ENCODE data around the gene MEN1. TPM values are rescaled to one million over a fixed set of nuclear protein-coding genes. Genes with fewer than 3 reads are reported as not detected.

MEN1 gene
- total RNA-seq, 1 experiment from 2014 or later = 46.1 TPM

DNA sequence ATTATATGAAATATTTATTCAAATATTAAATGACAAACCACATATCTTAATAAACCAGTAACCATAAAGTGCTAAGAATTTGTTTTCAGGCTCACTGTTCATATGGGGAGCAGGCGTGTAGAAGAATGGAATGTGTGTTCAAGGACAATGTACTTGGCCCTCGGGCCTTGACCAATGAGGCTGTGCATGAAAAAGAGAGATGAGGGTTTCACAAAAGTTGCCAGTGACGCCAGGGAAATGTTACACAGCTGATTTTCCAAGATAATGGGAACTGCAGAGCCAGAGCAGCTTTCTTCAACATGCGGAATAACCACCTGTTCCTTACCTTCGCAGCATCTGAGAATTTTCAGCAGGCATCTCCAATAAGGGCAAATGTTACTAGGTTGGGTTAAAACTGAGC lies 36.2 kb downstream of the MEN1 start:
- Histone ChIP-seq H3F3A (ENCODE audit: low read length, unreplicated experiment) (peaks cover 21% of the 10 kb centered on the region), H3K9me2 (replicated peaks; ENCODE audit: low read length) (no peaks in the 10 kb centered on the region), H3K27ac (ENCODE audit: low read length) (no peak overlapping the region), H3K27me3 (ENCODE audit: low read length) (no peaks in the 10 kb centered on the region), H3K36me3 (ENCODE audit: low read depth, low read length) (peaks cover 83% of the 10 kb centered on the region), H3K79me2 (ENCODE audit: low read length) (peaks cover 83% of the 10 kb centered on the region), H4K20me1 (ENCODE audit: low read length) (peaks cover 83% of the 10 kb centered on the region), H3K9ac (ENCODE audit: low read length) (no peak overlapping the region), H3K4me1 (ENCODE audit: insufficient read depth, low read length) (peaks cover 18% of the 10 kb centered on the region), H2AFZ (ENCODE audit: low read length) (no peak overlapping the region), H3K4me2 (ENCODE audit: low read length) (no peak overlapping the region), H3K4me3 (ENCODE audit: low read length) (no peak overlapping the region), H3K9me3 (ENCODE audit: low read length) (no peaks in the 10 kb centered on the region)
- BruUV-seq (replicated peaks) = no TSS peak
- DNase-seq = no peak
- ChIA-PET CTCF (no interaction called here), POLR2A (ENCODE audit: unreplicated experiment) (no interaction called here)
- intact Hi-C loops (cut with micrococcal nuclease) = no loop called here
- no peak for ATAC-seq
- TF ChIP-seq, protein P1, sequence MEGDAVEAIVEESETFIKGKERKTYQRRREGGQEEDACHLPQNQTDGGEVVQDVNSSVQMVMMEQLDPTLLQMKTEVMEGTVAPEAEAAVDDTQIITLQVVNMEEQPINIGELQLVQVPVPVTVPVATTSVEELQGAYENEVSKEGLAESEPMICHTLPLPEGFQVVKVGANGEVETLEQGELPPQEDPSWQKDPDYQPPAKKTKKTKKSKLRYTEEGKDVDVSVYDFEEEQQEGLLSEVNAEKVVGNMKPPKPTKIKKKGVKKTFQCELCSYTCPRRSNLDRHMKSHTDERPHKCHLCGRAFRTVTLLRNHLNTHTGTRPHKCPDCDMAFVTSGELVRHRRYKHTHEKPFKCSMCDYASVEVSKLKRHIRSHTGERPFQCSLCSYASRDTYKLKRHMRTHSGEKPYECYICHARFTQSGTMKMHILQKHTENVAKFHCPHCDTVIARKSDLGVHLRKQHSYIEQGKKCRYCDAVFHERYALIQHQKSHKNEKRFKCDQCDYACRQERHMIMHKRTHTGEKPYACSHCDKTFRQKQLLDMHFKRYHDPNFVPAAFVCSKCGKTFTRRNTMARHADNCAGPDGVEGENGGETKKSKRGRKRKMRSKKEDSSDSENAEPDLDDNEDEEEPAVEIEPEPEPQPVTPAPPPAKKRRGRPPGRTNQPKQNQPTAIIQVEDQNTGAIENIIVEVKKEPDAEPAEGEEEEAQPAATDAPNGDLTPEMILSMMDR (conservative IDR thresholded peaks at IDR 0.05; ENCODE audit: low read depth, low read length) = no peak
- TF ChIP-seq EZH2 (IDR thresholded peaks at IDR 0.05; ENCODE audit: low read length, unreplicated experiment) = no peak

DNA sequence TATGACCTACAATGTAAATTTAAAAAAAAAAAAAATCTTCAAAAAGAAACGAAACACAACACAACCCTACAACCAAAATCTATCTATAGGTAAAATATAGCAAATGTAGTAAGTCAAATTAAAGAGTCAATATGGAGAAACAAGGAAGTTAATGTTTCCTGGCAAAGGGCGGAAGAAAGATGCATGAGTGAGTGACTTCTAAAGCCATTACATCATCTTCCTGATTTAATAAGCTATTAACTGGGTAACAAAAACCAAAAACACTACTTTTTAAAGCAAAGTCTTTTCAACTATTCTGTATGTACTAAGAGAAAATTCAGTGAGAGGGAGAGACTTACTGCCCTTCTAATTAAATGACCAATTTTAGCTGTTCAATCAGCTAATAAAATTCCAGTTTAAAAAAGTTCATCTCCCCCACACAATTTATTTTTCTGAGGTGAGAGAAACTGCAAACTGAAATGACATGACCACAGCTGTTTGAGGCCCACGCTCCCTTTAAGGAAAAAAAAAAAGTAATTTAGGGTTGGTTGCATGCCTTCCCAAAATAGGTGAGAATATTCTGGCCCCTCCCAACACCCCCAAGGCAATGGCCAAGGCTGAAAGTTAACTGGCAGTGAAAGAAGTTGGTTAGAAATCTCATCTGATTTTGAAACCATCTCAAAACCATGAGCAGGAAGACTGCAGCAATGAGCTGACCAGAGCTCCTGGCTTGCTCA lies 37.9 kb downstream of the MEN1 start:
- no peak for DNase-seq
- H3K9ac ChIP-seq (ENCODE audit: low read length) = no peak overlapping the region
- peaks cover 27% of the 10 kb centered on the region for H3F3A ChIP-seq (ENCODE audit: low read length, unreplicated experiment)
- H3K4me2 ChIP-seq (ENCODE audit: low read length) = no peak overlapping the region
- no peaks in the 10 kb centered on the region for H3K9me2 ChIP-seq (replicated peaks; ENCODE audit: low read length)
- H4K20me1 ChIP-seq (ENCODE audit: low read length) = peaks cover 99% of the 10 kb centered on the region
- peaks cover 99% of the 10 kb centered on the region for H3K36me3 ChIP-seq (ENCODE audit: low read depth, low read length)
- ChIA-PET POLR2A (ENCODE audit: unreplicated experiment) (no interaction called here), CTCF (interaction anchor here (0.7 kb wide), 1 partner anchor 736 kb away, joined by 4 read pairs; no protein-coding TSS in a partner anchor)
- no peaks in the 10 kb centered on the region for H3K9me3 ChIP-seq (ENCODE audit: low read length)
- peaks cover 97% of the 10 kb centered on the region for H3K79me2 ChIP-seq (ENCODE audit: low read length)
- H3K4me1 ChIP-seq (ENCODE audit: insufficient read depth, low read length) = peaks cover 18% of the 10 kb centered on the region
- no peak for ATAC-seq
- H3K4me3 ChIP-seq (ENCODE audit: low read length) = no peak overlapping the region
- no peak overlapping the region for H3K27ac ChIP-seq (ENCODE audit: low read length)
- BruUV-seq (replicated peaks) = no TSS peak
- no peak overlapping the region for H2AFZ ChIP-seq (ENCODE audit: low read length)
- intact Hi-C loops (cut with micrococcal nuclease) = no loop called here
- no peaks in the 10 kb centered on the region for H3K27me3 ChIP-seq (ENCODE audit: low read length)
- no peak for TF ChIP-seq EZH2 (IDR thresholded peaks at IDR 0.05; ENCODE audit: low read length, unreplicated experiment)
- TF ChIP-seq, protein P1 (conservative IDR thresholded peaks at IDR 0.05; ENCODE audit: low read depth, low read length) = no peak
- no peak for TF ChIP-seq EZH2phosphoT487 (IDR thresholded peaks at IDR 0.05; ENCODE audit: borderline replicate concordance, low read length)

DNA sequence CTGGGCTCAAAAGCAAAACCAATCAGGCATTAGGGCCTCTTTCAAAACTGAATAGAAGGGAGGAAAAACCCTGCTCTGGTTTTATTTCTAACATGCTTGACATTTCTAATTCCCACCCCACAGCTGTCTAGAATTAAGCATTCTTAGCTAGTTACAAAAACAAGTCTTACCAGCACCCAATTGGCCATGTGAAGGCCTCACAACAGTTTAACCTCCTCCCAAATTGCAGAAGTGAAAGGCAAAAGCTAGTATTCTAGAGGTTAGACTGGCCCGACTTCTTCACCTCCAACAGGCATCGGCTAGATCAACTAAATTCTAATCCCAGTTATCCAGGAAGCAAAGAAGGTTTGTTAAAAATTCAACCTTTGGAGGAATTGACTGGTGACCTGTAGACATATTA lies 38.5 kb downstream of the MEN1 start:
- ChIA-PET POLR2A (ENCODE audit: unreplicated experiment) (no interaction called here), CTCF (interaction anchor here (0.7 kb wide), 1 partner anchor 735 kb away, joined by 4 read pairs; no protein-coding TSS in a partner anchor)
- Histone ChIP-seq H3K9me2 (replicated peaks; ENCODE audit: low read length) (no peaks in the 10 kb centered on the region), H3K9me3 (ENCODE audit: low read length) (no peaks in the 10 kb centered on the region), H3K36me3 (ENCODE audit: low read depth, low read length) (peaks cover 99% of the 10 kb centered on the region), H3K9ac (ENCODE audit: low read length) (no peak overlapping the region), H4K20me1 (ENCODE audit: low read length) (peaks cover 99% of the 10 kb centered on the region), H3K27ac (ENCODE audit: low read length) (no peak overlapping the region), H3K4me3 (ENCODE audit: low read length) (no peak overlapping the region), H3K4me1 (ENCODE audit: insufficient read depth, low read length) (peaks cover 17% of the 10 kb centered on the region), H2AFZ (ENCODE audit: low read length) (no peak overlapping the region), H3F3A (ENCODE audit: low read length, unreplicated experiment) (peaks cover 32% of the 10 kb centered on the region), H3K27me3 (ENCODE audit: low read length) (no peaks in the 10 kb centered on the region), H3K79me2 (ENCODE audit: low read length) (peaks cover 97% of the 10 kb centered on the region), H3K4me2 (ENCODE audit: low read length) (no peak overlapping the region)
- no TSS peak for BruUV-seq (replicated peaks)
- intact Hi-C loops (cut with micrococcal nuclease) = no loop called here
- ATAC-seq = no peak
- TF ChIP-seq EZH2 (IDR thresholded peaks at IDR 0.05; ENCODE audit: low read length, unreplicated experiment) = no peak
- TF ChIP-seq, protein P1 (conservative IDR thresholded peaks at IDR 0.05; ENCODE audit: low read depth, low read length) = no peak
- no peak for TF ChIP-seq EZH2phosphoT487 (IDR thresholded peaks at IDR 0.05; ENCODE audit: borderline replicate concordance, low read length)
- no peak for DNase-seq
